Epithelial cell of esophagus (primary cell): Measurements from ENCODE around the gene MLF2.

ENCODE experiments used
- DNase-seq: peaks from one replicate; pipeline ENCODE4 v3.0.0; 2010; ENCODE audit warnings: low read depth
- H3K4me3 ChIP-seq: 2 replicates; pipeline ENCODE4 v1.5.1; 2011; ENCODE audit warnings: mild to moderate bottlenecking, low read length, control low read depth
- CTCF ChIP-seq: IDR thresholded peaks from 2 replicates; pipeline ENCODE4 v1.5.1; 2011; ENCODE audit warnings: low read depth, mild to moderate bottlenecking, low read length, control low read depth, inconsistent platforms; ENCODE audit not compliant: insufficient read depth; ENCODE audit errors: missing control alignments

The MLF2 gene

GRCh38 chr12:6783828-6784227, 30.9 kb upstream of the MLF2 start:
- DNase-seq = no peak
- H3K4me3 ChIP-seq = no peak overlapping the region
- TF ChIP-seq CTCF = no peak

- no peak for DNase-seq
- TF ChIP-seq CTCF = no peak
- H3K4me3 ChIP-seq = no peak overlapping the region
These were observed 30.1 kb upstream of the MLF2 start for GRCh38 chr12:6782850-6783566.

- no peak for TF ChIP-seq CTCF
- no peak overlapping the region for H3K4me3 ChIP-seq
- DNase-seq = no peak
These were observed 29.2 kb upstream of the MLF2 start for GRCh38 chr12:6782119-6782518.

DNA sequence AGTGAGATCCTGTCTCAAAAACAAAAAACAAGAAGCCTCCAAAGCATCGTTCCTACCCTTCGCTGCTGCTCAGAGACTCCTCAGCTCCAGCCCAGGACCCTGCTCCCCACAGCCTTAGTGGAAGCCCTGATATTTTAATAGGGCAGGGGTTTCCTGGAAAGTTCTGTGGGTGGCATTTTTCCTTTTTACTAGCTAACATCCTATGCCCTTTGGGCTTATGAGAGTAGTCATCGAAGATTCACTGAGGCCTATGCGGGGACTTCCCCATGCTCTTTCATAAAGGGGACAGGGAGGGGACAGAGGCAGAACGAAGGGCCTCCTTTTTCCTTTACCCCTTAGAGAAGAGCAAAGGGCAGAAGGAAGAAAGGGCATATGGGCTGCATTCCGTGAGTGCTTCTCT, 27.6 kb upstream of the MLF2 start:
- no peak for DNase-seq
- no peak for TF ChIP-seq CTCF
- H3K4me3 ChIP-seq = no peak overlapping the region

- no peak for TF ChIP-seq CTCF
- no peak overlapping the region for H3K4me3 ChIP-seq
- no peak for DNase-seq
These were observed 26.9 kb upstream of the MLF2 start for GRCh38 chr12:6779708-6780432.

- DNase-seq = peak; percentile 91
- peak overlapping the region; percentile 29 for H3K4me3 ChIP-seq
- peak; percentile 89 for TF ChIP-seq CTCF
These were observed 25.9 kb upstream of the MLF2 start for GRCh38 chr12:6778574-6779550.
